GM12878 (cell line): ENCODE measurements around the gene NEK5. TPM values are rescaled to one million over a fixed set of nuclear protein-coding genes. Genes with fewer than 3 reads are reported as not detected.

Experiments used
- ATAC-seq: fragments of 200-7000 bp; cut with Tn5 transposase; 3 replicates; pipeline ENCODE4 v1.9.1; 2020; ENCODE audit warnings: mild to moderate bottlenecking, moderate library complexity
- BruUV-seq: library from RNA; stranded (reverse); fragments of 400-500 nt; replicated peaks from 2 replicates; lab custom pipeline; 2021; lab: Mats Ljungman, UMichigan
- CTCF ChIA-PET: fragments of 300-600 bp; sonication (Branson Sonifier 250); formaldehyde crosslinking; extraction: SDS; loops from one replicate; lab custom pipeline; 2021; ENCODE audit warnings: inconsistent platforms; lab: Yijun Ruan, JAX
- POLR2A ChIA-PET: fragments of 350-600 bp; formaldehyde crosslinking; extraction: SDS; loops from one replicate; lab custom pipeline; 2021; ENCODE audit warnings: inconsistent platforms; lab: Charles Lee
- RAD21 ChIA-PET: fragments of 300-600 bp; sonication (Branson Sonifier 250); formaldehyde crosslinking; loops from one replicate; lab custom pipeline; 2023; ENCODE audit warnings: antibody characterized with exemption; ENCODE audit not compliant: unreplicated experiment; lab: Charles Lee
- SMC1A ChIA-PET: fragments of 300-600 bp; sonication (Branson Sonifier 250); formaldehyde crosslinking; loops from one replicate; lab custom pipeline; 2023; ENCODE audit not compliant: unreplicated experiment, uncharacterized antibody; lab: Charles Lee
- DNase-seq: peaks from one replicate; pipeline ENCODE4 v3.0.0-alpha.2; 2011; ENCODE audit warnings: low read depth, low spot score
- FAIRE-seq: peaks from 3 replicates; lab custom pipeline; 2011; peaks lifted over from hg19 to GRCh38; lab: Jason Lieb, UNC
- H2AFZ ChIP-seq: 2 replicates; pipeline ENCODE4 v1.6.0; 2011; ENCODE audit warnings: low read depth, low read length, control low read depth; ENCODE audit not compliant: control insufficient read depth
- H3K27ac ChIP-seq: 2 replicates; pipeline ENCODE4 v1.5.1; 2011; ENCODE audit warnings: control low read depth; ENCODE audit not compliant: control insufficient read depth, insufficient read depth
- H3K27me3 ChIP-seq, 2 experiments: replicated peaks in 1 of 2; 2 replicates each; pipeline versions ENCODE4 v1.6.0 to v1.6.1; 2011; ENCODE audit warnings: low read length in 1 of 2; ENCODE audit not compliant: control insufficient read depth in 2 of 2, insufficient read depth in 2 of 2
- H3K36me3 ChIP-seq, 2 experiments: 2 replicates each; pipeline ENCODE4 v1.5.1; 2011; ENCODE audit warnings: low read length in 1 of 2; ENCODE audit not compliant: control insufficient read depth in 2 of 2, insufficient read depth in 2 of 2
- H3K4me1 ChIP-seq: 2 replicates; pipeline ENCODE4 v1.6.1; 2011; ENCODE audit warnings: mild to moderate bottlenecking, low read length, moderate library complexity, mixed read lengths; ENCODE audit not compliant: control insufficient read depth, insufficient read depth
- H3K4me2 ChIP-seq: 2 replicates; pipeline ENCODE4 v1.6.0; 2011; ENCODE audit warnings: control low read depth; ENCODE audit not compliant: control insufficient read depth, insufficient read depth
- H3K4me3 ChIP-seq: fragments of 200-600 bp; sonication (generic); 2 replicates; pipeline ENCODE4 v1.5.1; 2016
- H3K79me2 ChIP-seq: 2 replicates; pipeline ENCODE4 v1.6.0; 2011; ENCODE audit warnings: low read length; ENCODE audit not compliant: control insufficient read depth, insufficient read depth
- H3K9ac ChIP-seq: 2 replicates; pipeline ENCODE4 v1.8.0; 2011; ENCODE audit warnings: low read length, control low read depth, mixed read lengths; ENCODE audit not compliant: control insufficient read depth, insufficient read depth
- H3K9me3 ChIP-seq: replicated peaks from 3 replicates; pipeline ENCODE4 v1.5.1; 2011; ENCODE audit warnings: mild to moderate bottlenecking, low read length; ENCODE audit not compliant: control insufficient read depth, insufficient read depth
- H4K20me1 ChIP-seq: 2 replicates; pipeline ENCODE4 v1.6.0; 2011; ENCODE audit not compliant: control insufficient read depth, insufficient read depth
- BRCA1 ChIP-seq: IDR thresholded peaks from 2 replicates; pipeline ENCODE4 v1.6.1; 2011; ENCODE audit warnings: low read depth, low read length, improper control_type of control experiment
- CHD1 ChIP-seq: IDR thresholded peaks from 2 replicates; pipeline ENCODE4 v1.6.1; 2012; ENCODE audit warnings: low read depth, low read length, improper control_type of control experiment
- CREB1 ChIP-seq: IDR thresholded peaks from 2 replicates; pipeline ENCODE4 v1.6.1; 2012; ENCODE audit warnings: low read depth, mild to moderate bottlenecking, inconsistent platforms
- CUX1 ChIP-seq: IDR thresholded peaks from 2 replicates; pipeline ENCODE4 v1.6.1; 2012; ENCODE audit warnings: improper control_type of control experiment, low read depth, low read length; ENCODE audit not compliant: insufficient replicate concordance
- GATAD2B ChIP-seq: fragments of 450-650 bp; conservative IDR thresholded peaks from 2 replicates; pipeline ENCODE4 v1.6.1; 2017; ENCODE audit warnings: low read depth, mild to moderate bottlenecking, moderate library complexity
- IRF4 ChIP-seq: IDR thresholded peaks from 2 replicates; pipeline ENCODE4 v1.6.1; 2011; ENCODE audit warnings: low read depth, low read length
- PAX5 ChIP-seq: IDR thresholded peaks from 2 replicates; pipeline ENCODE4 v1.6.1; 2011; ENCODE audit warnings: low read depth, low read length, borderline replicate concordance
- POLR2A ChIP-seq: IDR thresholded peaks from 2 replicates; pipeline ENCODE4 v1.6.1; 2011; ENCODE audit warnings: low read depth, mild to moderate bottlenecking, low read length
- POLR2AphosphoS5 ChIP-seq: IDR thresholded peaks from 2 replicates; pipeline ENCODE4 v1.6.1; 2011; ENCODE audit warnings: mild to moderate bottlenecking, low read length, inconsistent platforms
- RELA ChIP-seq: fragments of 450-650 bp; IDR thresholded peaks from 2 replicates; pipeline ENCODE4 v1.8.0; 2014; ENCODE audit warnings: borderline replicate concordance; ENCODE audit not compliant: partially characterized antibody
- WRNIP1 ChIP-seq: IDR thresholded peaks from 2 replicates; pipeline ENCODE4 v1.6.1; 2011; ENCODE audit warnings: low read depth, low read length, improper control_type of control experiment, borderline replicate concordance
- YBX1 ChIP-seq: fragments of 450-650 bp; IDR thresholded peaks from 2 replicates; pipeline ENCODE4 v1.6.1; 2016; ENCODE audit warnings: antibody characterized with exemption
- ZNF274 ChIP-seq: IDR thresholded peaks from one replicate; pipeline ENCODE4 v1.8.0; 2011; ENCODE audit not compliant: insufficient read length, insufficient read depth
- WGBS: methylation state at CpG from one replicate; pipeline ENCODE4 v1.1.6; 2016; ENCODE audit warnings: low lambda C conversion rate; ENCODE audit not compliant: insufficient replicate concordance, insufficient coverage; ENCODE audit errors: missing lambda C conversion rate; 5-methylcytosine and 5-hydroxymethylcytosine counted together
- in situ Hi-C: fragments of 300-500 bp; cut with MboI; formaldehyde crosslinking; loops from 9 replicates; pipeline ENCODE4 v1.14.3; 2018; ENCODE audit warnings: mixed read lengths
- intact Hi-C: fragments of 100-400 bp; cut with micrococcal nuclease; formaldehyde crosslinking; loops from one replicate; pipeline ENCODE4 v1.14.2; 2022; ENCODE audit not compliant: unreplicated experiment
- polyA plus RNA-seq, 11 experiments: library from polyadenylated mRNA; depleted of rRNA in 4 of 11; unstranded in 6 of 11; stranded (reverse) in 5 of 11; fragments of >200 nt; fragmentation: Nextera tagmentation in 4 of 11; fragmentation: Illumina TruSeq in 1 of 11; extraction: Ambion mirVana in 4 of 11; extraction: Trizol in 1 of 11; gene quantifications; 1 replicate in 1 of 11; 2 replicates in 10 of 11; pipeline versions ENCODE4 v1.2.1 to v1.2.3, GENCODE V29; 2011 to 2016; ENCODE audit warnings: inconsistent platforms in 2 of 11, missing spikeins in 2 of 11, low read depth in 1 of 11
- total RNA-seq, 4 experiments: library from RNA; depleted of rRNA in 3 of 4; stranded (reverse); fragments of >200 nt in 3 of 4; fragmentation: Illumina TruSeq in 1 of 4; extraction: Trizol in 1 of 4; gene quantifications; 2 replicates each; pipeline versions ENCODE4 v1.2.1 to v1.2.3, GENCODE V29; 2013 to 2021
- TF ChIP-seq, protein P1 (sequence below): fragments of 450-650 bp; IDR thresholded peaks from 2 replicates; pipeline ENCODE4 v1.6.1; 2017; ENCODE audit warnings: antibody characterized with exemption, mild to moderate bottlenecking, moderate library complexity

The NEK5 gene
- total and polyA plus RNA-seq, 10 of the 15 experiments (the other 5 are each of a cell fraction or from before 2014, with no cell fraction given): 0.04 to 0.32 (median 0.20) TPM; not detected in 6

DNA sequence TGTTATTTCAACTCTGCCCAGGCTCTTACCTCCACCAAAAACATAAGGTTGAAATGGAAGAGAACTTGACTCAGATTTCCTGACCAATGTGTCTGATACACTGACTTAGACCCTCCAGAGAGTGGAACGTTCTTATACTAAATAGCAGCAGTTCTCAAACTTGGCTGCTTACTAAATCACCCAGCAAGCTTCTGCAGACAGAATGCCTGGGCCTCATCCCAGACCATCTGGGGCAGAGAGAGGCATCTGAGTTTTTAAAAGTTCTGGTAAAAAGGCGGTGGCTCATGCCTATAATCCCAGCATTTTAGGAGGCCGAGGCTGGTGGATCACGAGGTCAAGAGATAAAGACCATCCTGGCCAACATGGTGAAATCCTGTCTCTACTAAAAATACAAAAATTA, 46.3 kb downstream of the NEK5 start:
- ChIA-PET CTCF (interaction anchor here (1.1 kb wide), 1 partner anchor 12 kb away, joined by 3 read pairs; no protein-coding TSS in a partner anchor), POLR2A (no interaction called here), RAD21 (no interaction called here), SMC1A (no interaction called here)
- no peaks in the 10 kb centered on the region for H3K9me3 ChIP-seq
- no peaks in the 10 kb centered on the region; a peak in 1 of 4 replicates for H3K27me3 ChIP-seq
- DNase-seq: no peak
- in situ Hi-C loops: no loop called here
- FAIRE-seq: no peak
- BruUV-seq: no TSS peak
- H2AFZ ChIP-seq: no peak overlapping the region
- H4K20me1 ChIP-seq: no peaks in the 10 kb centered on the region
- WGBS: 13% methylated on average over 4 of the region's 4 CpGs
- H3K79me2 ChIP-seq: no peaks in the 10 kb centered on the region
- H3K4me1 ChIP-seq: no peaks in the 10 kb centered on the region
- no peak overlapping the region for H3K4me2 ChIP-seq
- no peaks in the 10 kb centered on the region for H3K36me3 ChIP-seq
- intact Hi-C loops: no loop called here
- TF ChIP-seq POLR2A (no peak), CUX1 (no peak), RELA (no peak), CHD1 (no peak), ZNF274 (no peak), POLR2AphosphoS5 (no peak), YBX1 (no peak), CREB1 (no peak), GATAD2B (no peak), WRNIP1 (no peak), PAX5 (no peak), BRCA1 (no peak), IRF4 (no peak)
- TF ChIP-seq, protein P1, sequence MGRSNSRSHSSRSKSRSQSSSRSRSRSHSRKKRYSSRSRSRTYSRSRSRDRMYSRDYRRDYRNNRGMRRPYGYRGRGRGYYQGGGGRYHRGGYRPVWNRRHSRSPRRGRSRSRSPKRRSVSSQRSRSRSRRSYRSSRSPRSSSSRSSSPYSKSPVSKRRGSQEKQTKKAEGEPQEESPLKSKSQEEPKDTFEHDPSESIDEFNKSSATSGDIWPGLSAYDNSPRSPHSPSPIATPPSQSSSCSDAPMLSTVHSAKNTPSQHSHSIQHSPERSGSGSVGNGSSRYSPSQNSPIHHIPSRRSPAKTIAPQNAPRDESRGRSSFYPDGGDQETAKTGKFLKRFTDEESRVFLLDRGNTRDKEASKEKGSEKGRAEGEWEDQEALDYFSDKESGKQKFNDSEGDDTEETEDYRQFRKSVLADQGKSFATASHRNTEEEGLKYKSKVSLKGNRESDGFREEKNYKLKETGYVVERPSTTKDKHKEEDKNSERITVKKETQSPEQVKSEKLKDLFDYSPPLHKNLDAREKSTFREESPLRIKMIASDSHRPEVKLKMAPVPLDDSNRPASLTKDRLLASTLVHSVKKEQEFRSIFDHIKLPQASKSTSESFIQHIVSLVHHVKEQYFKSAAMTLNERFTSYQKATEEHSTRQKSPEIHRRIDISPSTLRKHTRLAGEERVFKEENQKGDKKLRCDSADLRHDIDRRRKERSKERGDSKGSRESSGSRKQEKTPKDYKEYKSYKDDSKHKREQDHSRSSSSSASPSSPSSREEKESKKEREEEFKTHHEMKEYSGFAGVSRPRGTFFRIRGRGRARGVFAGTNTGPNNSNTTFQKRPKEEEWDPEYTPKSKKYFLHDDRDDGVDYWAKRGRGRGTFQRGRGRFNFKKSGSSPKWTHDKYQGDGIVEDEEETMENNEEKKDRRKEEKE: no peak
- no peak for ATAC-seq
- H3K4me3 ChIP-seq: no peak overlapping the region
- H3K9ac ChIP-seq: no peak overlapping the region
- H3K27ac ChIP-seq: no peak overlapping the region
